Aortic smooth muscle cell (primary cell): ENCODE measurements around the gene LRRC3B. TPM values are rescaled to one million over a fixed set of nuclear protein-coding genes. Genes with fewer than 3 reads are reported as not detected.

ENCODE experiments used
- total RNA-seq: library from RNA; depleted of rRNA; stranded (reverse); fragments of >200 nt; gene quantifications from 2 replicates; pipeline ENCODE4 v1.2.3, GENCODE V29; 2014

The LRRC3B gene, protein sequence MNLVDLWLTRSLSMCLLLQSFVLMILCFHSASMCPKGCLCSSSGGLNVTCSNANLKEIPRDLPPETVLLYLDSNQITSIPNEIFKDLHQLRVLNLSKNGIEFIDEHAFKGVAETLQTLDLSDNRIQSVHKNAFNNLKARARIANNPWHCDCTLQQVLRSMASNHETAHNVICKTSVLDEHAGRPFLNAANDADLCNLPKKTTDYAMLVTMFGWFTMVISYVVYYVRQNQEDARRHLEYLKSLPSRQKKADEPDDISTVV
- total RNA-seq: not detected in 2 replicates

GRCh38 chr3:26622621-26623418 is at the start of gene LRRC3B:
Gene LRRC3B, plus strand, starts transcription at chr3:26622772. Its CDS starts 86,901 bp downstream, at chr3:26709673.

